ENCODE results near the gene ANXA4. TPM values are rescaled to one million over a fixed set of nuclear protein-coding genes. Genes with fewer than 3 reads are reported as not detected.
A peak's percentile ranks its signal among the peaks of the same experiment; 100 is the strongest.

The ANXA4 gene
- total RNA-seq, 1 donor from 2014 or later = 75.5 TPM

DNA sequence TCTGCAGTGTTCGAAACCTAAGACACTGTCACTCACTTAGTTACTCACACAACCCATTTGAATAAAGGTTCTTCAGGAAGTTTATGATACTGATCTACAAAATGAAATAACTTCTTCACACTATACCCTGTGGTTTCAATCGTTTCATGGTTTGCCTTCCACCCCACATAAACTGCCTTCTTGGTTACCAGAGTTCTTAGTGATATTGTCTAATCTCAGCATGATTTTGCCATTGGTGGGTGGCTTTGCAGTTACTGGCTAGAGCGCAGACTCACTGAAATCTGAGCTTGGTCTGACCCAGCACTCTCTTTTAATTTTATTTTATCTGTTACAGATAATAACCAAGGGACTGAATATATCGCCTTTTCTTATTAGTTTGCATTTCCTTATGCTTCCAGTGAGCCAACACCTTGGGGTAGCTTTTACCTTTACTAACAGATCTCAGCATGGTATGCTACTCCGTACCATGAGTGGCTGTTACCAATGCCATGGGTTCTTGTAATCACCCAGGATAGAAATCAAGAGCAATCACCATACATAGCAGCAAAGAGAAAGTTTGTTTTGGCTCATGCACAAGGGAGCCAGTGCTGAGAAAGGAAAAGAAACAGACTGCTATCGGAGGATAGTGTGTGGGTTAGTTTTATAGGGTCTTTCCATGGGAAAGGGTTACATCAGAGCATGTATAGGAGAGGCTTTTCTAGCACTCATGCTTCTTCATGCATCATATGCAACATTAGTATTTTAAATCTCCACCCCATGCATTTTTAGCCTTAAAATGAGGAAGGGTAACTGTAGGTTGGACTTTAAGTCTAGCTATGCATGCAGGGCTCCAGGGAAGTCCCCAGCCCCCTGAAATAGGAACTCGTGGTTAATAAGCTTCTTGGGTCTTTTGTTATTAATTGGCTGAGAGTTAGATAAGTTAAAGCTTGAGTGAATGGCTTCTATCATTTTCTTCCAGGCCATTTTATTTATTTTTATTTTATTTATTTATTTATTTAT, 33.3 kb downstream of the ANXA4 start:
- no peak for DNase-seq (ENCODE audit: extremely low read depth, low read depth, low spot score)

DNA sequence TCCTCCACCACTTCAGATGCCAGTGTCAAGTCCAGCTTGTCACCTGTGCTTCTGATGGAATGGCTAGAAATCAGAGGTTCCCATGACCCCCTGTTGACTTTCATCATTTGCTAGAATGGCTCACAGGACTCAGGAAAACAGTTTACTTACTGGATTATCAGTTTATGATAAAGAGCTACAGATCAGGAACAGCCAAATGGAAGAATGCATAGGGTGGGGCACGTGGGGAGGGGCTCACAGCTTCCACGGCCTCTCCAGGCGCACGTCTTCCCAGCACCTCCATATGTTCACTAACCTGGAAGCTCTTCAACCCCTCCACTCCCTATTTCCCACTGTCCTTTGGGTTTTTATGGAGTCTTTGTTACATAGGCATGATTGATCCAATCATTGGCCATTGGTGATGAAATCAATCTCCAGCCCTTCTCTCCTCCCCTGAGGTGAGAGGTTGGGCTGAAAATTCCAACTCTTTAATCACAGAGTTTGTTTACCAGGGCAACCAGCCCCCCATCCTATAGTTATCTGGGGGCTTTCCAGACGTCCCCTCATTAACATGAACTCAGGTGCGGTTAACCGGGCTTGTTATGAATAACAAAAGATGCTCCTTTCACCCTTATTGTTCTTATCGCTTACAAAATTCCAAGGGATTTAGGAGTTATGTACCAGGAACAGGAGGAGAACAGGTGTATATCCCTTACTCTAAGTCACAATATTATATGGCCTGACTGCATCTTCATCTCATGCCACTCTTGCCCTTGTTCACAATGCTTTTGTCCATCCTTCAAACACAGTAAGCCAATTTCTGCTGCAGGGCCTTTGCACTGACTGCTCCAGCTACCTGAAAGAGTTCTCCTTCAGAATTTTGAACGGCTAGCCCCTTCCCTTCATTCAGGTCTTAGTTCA, 35.2 kb downstream of the ANXA4 start:
- no peak for DNase-seq (ENCODE audit: extremely low read depth, low read depth, low spot score)

DNA sequence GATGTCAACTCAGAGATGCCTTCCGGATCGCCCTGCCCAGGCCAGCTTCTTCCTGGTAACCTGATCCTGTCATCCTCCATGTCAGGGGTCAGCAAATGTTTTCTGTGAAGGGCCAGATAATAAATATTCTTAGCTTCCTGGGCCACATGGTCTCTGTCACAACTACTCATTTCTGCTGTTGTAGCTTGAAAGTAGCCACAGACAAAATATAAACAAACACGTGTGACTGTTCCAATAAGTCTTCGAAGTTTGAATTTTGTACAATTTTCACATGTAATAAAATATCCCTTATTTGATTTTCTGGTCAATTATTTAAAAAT, 35.8 kb downstream of the ANXA4 start:
- no peak for DNase-seq (ENCODE audit: extremely low read depth, low read depth, low spot score)

DNA sequence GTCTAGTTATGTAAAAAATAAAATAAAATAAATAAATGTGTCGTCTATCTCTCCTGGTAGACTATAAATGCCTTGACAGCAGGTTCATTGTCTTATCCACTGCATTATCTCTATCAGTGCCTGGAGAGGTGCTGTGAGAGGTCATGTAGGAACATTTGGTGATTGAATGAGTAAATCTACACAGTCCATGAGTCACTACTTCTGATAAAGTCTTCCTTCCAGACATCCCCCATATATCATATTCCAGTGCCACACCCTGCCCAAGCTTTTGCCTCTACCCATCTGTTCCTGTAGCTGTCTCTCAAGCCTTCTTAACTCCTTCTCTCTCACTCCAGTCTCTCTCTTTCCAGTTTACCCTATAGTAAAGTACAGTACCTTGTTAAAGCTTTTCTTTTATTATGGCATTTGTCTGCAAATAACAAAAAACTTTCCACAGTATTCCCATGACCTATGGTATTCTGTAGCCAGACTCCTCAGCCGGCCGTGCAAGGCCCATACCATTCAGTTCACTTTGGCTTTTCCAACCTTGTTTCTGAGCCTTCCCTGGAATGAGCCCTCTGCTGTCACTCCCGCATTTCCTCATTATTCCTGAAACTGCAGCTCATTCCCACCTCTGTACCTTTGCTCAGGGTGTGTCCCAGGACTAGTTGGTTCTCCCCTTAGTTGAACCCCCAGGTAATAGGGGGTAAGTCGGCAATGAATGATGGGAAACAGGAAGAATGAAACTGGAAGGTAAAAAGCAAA, 37.5 kb downstream of the ANXA4 start:
- no peak for DNase-seq (ENCODE audit: extremely low read depth, low read depth, low spot score)

DNA sequence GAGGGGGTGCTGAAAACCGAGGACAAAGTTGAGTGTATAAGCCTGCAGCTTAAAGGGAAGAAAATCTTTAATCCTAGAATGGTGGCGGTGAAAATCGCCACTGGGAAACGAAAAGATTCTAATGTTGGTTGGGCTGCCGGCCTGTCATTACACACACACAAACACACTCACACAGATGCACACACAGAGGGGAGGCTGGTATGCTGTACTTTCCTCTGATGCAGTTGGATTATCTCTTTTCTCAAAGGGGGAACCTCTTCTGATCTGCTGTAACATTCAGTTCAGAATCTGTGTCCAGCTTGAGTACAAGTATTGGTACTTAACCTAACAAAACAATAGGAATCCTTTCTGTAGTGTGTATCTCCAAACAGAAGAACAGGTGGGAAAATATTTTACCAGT, 39.0 kb downstream of the ANXA4 start:
- DNase-seq (ENCODE audit: extremely low read depth, low read depth, low spot score) = no peak

DNA sequence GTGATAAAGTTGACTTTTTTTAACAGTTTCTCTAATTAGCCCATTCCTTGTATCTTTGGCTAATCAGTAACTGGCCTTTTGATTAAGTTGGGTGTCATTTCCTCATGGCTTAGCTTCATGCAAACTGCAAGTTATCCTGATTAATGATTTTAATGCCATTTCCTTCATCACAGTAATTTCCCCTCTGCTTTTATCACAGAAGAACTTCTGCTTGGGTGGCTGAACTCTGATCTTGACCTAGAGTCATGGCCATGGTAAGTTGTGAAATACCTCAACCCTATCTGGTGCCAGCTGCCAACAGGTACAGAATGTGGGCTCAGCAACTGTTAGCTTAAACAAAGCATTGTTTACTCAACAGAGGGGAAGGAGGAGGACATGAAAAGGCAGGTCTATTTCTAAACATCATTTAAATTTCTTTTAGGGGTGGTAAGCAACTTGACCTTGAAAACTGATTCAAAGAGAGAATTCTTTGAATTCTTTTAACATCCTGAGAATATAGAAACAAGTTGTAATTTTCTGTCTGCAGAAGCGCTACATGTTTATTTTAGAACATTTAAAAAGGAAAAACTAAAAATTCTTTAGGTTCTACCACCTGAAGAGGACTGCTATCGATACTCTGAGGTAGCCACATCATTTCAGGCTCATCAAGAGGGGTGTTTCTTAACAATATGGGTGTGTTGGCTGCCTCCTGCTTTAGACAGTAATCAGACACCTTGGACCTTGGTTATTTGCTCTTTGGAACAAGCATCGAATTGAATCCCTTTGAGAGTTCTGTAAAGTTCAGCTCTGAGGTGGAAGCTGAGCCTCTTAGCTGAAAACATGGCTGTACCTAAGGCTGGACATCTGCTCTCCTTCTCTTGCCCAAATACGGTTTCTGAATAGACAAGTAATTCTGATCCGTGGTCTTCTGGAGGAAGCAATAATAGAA, 39.7 kb downstream of the ANXA4 start:
- no peak for DNase-seq (ENCODE audit: extremely low read depth, low read depth, low spot score)

DNA sequence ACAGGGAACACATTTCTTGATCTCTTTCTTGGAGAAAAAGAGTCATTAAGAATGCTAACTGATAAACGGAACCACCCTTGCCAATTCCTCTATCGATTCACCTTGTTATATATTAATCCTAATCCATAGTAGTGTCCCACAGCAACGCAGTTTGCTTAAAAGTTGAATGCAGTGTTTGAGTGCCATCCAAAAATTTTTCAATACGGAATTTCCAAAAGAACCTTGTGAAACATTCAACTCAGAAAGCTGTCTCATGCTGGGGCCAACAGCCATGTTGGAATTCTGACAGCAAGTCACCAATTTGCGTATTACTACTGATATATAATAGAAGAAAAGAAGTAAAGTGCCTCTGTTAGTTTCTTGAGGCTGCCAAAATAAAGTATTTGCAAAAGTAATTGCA, 42.3 kb downstream of the ANXA4 start:
- no peak for DNase-seq (ENCODE audit: extremely low read depth, low read depth, low spot score)

DNA sequence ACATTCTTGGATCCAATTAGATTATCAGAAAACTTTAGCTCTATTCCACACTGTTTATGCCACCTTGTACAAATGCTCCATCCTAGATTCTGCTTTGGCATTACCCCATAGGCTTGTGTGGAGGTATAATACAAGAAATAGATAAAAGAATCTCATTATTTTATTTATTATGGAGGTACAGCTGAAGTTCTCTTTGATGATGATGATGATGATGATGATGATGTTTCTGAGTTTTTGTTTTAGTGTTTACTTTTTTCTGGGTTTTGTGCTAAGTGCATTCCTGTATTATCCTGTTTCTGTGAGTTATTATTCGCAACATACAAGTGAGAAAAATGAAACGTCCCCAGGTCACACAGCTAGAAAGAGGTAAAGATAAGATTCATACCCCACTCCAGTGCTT, 43.4 kb downstream of the ANXA4 start:
- DNase-seq (ENCODE audit: extremely low read depth, low read depth, low spot score) = no peak

DNA sequence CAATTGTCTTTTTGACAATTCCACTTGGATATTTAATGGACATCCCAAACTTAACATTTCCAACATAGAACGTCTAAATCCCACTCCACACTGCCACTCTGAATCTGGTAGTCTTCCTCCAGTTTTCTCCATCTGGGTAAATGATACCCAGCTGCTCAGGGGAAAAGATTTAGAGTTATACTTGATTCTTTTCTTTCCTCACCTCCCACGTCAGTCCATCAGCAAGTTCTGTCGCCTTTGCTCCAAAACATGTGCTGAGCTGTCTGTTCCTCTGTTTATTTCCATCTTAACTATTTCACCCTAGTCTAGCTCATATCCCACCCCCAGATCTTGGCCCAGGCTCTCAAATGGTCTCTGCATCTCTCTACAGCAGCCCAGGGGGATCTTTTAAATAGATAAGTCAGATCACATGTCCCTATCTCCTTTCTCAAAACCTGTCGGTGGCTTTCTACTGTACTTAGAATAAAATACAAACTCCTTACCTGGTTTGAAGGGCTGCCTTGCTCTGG, 44.2 kb downstream of the ANXA4 start:
- DNase-seq (ENCODE audit: extremely low read depth, low read depth, low spot score) = no peak

DNA sequence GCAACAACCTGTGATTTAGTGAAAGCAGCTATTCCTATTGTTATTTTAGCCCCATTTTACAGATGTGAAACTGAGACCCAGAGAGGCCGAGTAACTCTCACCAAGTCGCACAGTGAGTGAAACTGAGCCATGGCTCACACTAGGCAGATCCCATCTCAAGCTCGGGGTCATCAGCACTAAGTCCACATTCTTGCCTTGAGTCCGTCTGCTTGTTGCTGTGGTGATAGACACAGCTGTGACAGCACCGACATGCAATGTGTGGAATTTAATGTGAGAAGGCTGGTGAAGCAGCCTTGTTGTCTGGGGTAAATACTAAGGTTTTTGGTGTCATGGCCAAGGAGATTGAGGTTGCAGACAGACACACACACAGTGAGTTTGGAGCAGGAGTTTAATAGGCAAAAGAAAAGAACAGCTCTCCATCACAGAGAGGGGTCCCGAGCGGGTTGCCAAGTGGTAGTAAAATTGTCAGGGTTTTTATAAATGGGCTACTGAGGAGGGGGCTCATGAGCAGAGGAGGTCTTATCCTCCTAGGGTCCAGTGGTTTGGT, 47.3 kb downstream of the ANXA4 start:
- DNase-seq (ENCODE audit: extremely low read depth, low read depth, low spot score) = no peak

DNA sequence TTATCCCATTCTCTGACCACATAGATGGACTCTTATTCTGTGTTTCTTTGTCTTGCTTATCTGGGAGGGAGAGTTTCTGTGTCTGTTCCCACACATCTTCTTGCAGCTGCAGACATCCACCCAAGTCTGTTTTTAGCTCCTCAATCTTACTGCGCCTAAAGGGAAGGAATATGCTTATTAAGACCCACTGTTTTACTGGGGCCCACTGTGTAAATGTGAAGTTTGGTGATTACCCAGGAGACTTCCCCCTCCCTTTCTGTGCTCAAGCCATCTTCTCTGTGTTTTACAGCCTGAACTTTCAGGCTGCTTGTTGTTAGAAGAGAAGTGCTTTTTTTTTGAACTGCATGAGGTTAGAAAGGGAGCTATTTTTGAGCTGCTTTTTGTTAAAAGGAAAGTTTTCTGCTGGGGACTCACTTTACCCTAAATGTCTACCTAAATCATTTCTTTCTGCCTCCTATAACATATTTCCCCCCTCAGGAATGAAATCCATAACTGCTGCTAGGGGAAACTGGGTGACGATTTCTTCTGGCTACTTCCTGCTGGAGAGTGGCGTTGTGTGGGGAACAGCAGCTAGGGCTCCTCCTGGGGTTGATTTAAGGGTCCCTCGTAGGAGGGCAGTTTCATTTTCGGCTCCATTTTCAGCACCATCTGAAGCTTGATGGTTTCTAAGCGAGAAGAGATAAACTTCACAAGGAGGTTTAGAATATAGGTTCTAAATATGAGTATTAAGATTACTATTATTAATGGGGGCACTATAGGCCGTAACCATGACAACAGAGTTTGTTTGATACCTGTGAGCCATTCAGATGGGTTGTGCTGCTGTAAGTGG, 48.1 kb downstream of the ANXA4 start:
- no peak for DNase-seq (ENCODE audit: extremely low read depth, low read depth, low spot score)

DNA sequence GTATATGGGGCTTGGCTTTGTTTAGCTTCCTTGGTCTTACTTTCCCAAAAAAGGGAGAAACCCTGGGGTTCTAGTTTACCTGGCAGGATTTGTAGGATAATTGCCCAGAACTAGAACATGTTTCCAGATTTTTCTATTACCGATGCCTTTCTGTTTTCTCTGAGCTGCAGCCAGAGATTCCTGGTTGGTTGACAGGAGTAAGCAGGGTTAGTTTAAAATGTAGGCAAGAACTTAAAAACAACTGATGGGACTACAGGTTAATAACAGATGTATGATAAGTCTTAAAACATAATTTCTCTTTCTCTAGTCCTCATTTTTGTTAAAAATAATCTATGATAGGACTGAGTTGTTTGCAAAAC, 48.6 kb downstream of the ANXA4 start:
- no peak for DNase-seq (ENCODE audit: extremely low read depth, low read depth, low spot score)

DNA sequence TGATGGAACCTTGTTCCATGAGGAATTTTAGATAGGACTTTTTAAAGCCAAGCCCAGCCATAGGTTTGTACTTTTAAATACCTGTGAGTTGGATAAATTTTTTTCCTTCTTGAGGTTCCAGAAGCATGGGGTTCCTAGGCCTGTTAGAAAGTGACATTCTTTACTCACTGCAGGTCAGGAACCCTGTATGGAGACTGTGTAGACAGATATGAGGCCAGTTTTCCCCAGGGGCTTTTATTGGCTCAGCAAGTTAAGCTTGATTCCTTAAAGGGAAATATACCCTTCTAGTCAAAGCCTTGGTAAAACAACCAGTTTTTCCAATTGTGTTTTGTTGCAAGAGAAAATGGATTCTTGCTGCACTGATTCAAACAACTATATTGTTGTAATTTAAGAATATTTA, 49.1 kb downstream of the ANXA4 start:
- no peak for DNase-seq (ENCODE audit: extremely low read depth, low read depth, low spot score)

DNA sequence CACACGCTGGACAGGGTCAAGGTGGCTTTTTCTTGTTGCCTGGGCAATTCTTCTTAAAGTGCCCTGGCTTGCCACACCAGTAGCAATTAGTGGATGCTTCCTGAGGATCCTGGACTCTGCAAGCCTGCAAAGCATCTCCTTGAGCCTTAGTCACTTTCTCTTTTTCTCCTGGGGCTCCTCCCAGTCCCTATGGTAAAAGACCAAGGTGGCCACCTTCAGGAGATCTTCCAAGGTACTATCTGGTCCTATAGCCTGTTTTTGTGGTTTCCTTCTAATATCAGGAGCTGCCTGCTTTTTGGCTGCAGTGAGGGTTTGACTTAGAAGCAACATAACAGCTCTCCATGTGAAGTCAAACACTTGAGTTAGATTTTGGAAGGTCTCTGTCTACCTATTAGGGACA, 54.2 kb downstream of the ANXA4 start:
- no peak for DNase-seq (ENCODE audit: extremely low read depth, low read depth, low spot score)

DNA sequence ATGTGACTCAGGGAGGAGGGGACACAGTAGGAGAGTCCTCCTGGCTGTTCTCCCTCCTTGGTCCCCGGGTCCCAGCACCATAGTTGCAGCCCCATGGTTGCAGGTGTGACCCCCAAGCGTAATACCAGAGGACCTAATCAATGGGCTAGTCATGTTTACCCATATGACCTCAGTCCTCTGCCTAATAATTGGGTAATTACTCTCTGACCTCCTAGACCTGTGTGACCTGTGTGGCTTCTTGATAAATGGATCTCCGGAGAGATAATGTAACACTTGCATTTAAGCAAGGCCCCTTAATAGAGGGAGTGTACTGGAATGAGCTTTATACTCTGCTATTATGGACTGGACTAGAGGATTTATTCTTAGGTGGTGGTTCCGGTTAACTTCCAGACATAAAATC, 55.3 kb downstream of the ANXA4 start:
- DNase-seq (ENCODE audit: extremely low read depth, low read depth, low spot score) = no peak

DNA sequence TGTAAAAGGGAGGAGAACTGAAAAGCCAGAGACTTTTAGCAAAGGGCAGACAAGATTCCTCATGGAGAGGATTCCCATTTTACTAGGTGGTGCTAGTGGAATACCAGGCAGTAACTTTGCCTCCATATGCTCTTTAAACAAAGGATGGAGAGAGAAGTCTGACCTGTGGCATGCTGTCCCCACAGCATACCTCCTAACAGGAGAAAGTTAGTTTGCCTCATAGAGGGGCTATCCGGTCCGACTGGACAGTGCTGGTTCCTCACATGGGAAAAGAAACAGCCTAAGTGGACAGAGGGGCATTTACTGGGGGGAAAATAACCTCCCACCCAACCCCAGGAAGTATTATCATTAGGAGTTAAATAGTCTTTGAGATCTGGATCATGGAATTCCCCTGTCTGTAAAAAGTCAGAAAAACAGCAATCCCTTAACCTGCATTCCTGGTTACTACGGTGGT, 55.9 kb downstream of the ANXA4 start:
- DNase-seq (ENCODE audit: extremely low read depth, low read depth, low spot score) = no peak

DNA sequence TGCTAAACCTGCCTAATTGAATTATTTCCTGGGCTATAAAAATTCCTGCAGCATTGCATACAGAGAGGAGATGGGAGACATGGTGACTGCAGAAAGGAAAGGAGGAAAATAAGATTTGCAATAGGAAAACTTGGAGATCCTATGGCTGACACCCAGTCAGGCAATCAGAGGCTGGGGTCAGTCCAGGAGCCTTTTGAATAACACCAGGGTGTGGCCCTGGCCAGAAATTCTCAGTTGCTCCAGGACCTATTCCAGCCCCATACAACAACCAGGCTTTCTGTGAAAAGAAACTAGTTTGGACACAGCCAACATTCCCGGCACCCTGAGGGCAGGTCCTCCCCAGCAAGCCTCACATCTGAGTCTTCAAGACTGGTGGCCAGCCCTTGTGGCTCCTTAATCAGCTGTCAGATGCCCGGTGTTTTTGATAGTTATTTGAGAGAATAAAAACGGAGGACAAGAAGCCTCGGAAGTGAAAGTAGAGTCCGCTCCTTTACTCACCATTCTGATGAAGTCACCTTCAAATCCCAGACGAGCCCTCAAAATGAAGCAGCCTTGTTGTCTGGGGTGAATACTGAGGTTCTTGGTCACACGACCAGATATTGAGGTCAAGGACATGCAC, 56.5 kb downstream of the ANXA4 start:
- DNase-seq (ENCODE audit: extremely low read depth, low read depth, low spot score) = no peak

DNA sequence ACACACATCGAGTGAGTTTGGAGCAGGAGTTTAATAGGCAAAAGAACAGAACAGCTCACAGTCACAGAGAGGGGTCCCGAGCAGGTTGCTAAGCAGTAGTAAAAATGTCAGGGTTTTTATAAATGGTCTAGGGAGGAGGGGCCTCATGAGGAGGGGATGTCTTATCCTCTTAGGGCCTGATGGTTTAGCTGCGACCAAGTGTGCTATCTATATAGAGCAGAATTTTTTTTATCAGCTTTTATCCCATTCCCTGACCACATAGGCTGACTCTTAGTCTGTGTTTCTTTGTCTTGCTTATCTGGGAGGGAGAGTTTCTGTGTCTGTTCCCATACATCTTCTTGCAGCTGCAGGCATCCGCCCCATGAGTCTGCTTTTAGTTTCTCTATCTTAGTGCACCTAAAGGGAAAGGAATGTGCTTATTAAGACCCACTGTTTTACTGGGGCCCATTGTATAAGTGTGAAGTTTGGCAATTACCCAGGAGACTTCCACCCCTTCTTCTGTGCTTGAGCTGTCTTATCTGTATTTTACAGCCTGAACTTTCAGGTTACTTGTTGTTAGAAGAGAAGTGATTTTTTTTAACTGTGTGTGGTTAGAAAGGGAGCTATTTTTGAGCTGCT, 57.1 kb downstream of the ANXA4 start:
- peak; percentile 18 for DNase-seq (ENCODE audit: extremely low read depth, low read depth, low spot score)

Measured in glomerular endothelial cell (primary cell).